ENCODE data around the gene SLC12A1.

The SLC12A1 gene

GRCh38 chr15:48289628-48290027 is 83.5 kb downstream of the SLC12A1 start:
- Histone ChIP-seq H3K4me3 (ENCODE audit: low read length) (no peak overlapping the region), H3K9me3 (replicated peaks; ENCODE audit: insufficient read depth, low read length) (no peaks in the 10 kb centered on the region), H3K79me2 (ENCODE audit: low read length) (no peaks in the 10 kb centered on the region), H3K4me1 (ENCODE audit: low read length) (0 out of 2 replicates have a peak, but pooled peaks cover 4% of the 10 kb centered on the region), H3K27ac (ENCODE audit: low read length) (no peak overlapping the region), H2AFZ (ENCODE audit: low read length) (no peak overlapping the region), H4K20me1 (ENCODE audit: insufficient read depth, low read length) (no peaks in the 10 kb centered on the region), H3K4me2 (ENCODE audit: low read depth, low read length) (no peak overlapping the region), H3K9me2 (replicated peaks; ENCODE audit: insufficient read depth, low read length) (no peaks in the 10 kb centered on the region), H3K27me3 (replicated peaks; ENCODE audit: insufficient read depth, low read length) (no peaks in the 10 kb centered on the region), H3F3A (ENCODE audit: insufficient read depth, low read length) (no peaks in the 10 kb centered on the region), H3K36me3 (replicated peaks; ENCODE audit: insufficient read depth, low read length) (no peaks in the 10 kb centered on the region), H3K9ac (ENCODE audit: low read length) (no peak overlapping the region)
- DNase-seq = no peak
- TF ChIP-seq EZH2 (optimal IDR thresholded peaks at IDR 0.05; ENCODE audit: low read depth, low read length) = no peak
- no peak for TF ChIP-seq CTCF (IDR thresholded peaks at IDR 0.05; ENCODE audit: low read length)
- TF ChIP-seq EZH2phosphoT487 (IDR thresholded peaks at IDR 0.05; ENCODE audit: low read length) = no peak

- H3K4me3 ChIP-seq (ENCODE audit: low read length) = no peak overlapping the region
- no peak for DNase-seq
- no peaks in the 10 kb centered on the region for H3K36me3 ChIP-seq (replicated peaks; ENCODE audit: insufficient read depth, low read length)
- no peaks in the 10 kb centered on the region for H3F3A ChIP-seq (ENCODE audit: insufficient read depth, low read length)
- H4K20me1 ChIP-seq (ENCODE audit: insufficient read depth, low read length) = no peaks in the 10 kb centered on the region
- no peaks in the 10 kb centered on the region for H3K79me2 ChIP-seq (ENCODE audit: low read length)
- H3K9me3 ChIP-seq (replicated peaks; ENCODE audit: insufficient read depth, low read length) = no peaks in the 10 kb centered on the region
- no peak overlapping the region for H3K4me2 ChIP-seq (ENCODE audit: low read depth, low read length)
- no peak overlapping the region for H3K9ac ChIP-seq (ENCODE audit: low read length)
- H3K27ac ChIP-seq (ENCODE audit: low read length) = no peak overlapping the region
- no peak overlapping the region for H2AFZ ChIP-seq (ENCODE audit: low read length)
- TF ChIP-seq EZH2phosphoT487 (IDR thresholded peaks at IDR 0.05; ENCODE audit: low read length) (no peak), CTCF (IDR thresholded peaks at IDR 0.05; ENCODE audit: low read length) (no peak), EZH2 (optimal IDR thresholded peaks at IDR 0.05; ENCODE audit: low read depth, low read length) (no peak)
- H3K27me3 ChIP-seq (replicated peaks; ENCODE audit: insufficient read depth, low read length) = no peaks in the 10 kb centered on the region
- H3K4me1 ChIP-seq (ENCODE audit: low read length) = 0 out of 2 replicates have a peak, but pooled peaks cover 4% of the 10 kb centered on the region
- no peaks in the 10 kb centered on the region for H3K9me2 ChIP-seq (replicated peaks; ENCODE audit: insufficient read depth, low read length)
Measured at GRCh38 chr15:48292458-48292857, 86.4 kb downstream of the SLC12A1 start.

GRCh38 chr15:48297668-48298067 is 91.6 kb downstream of the SLC12A1 start:
- TF ChIP-seq CTCF (IDR thresholded peaks at IDR 0.05; ENCODE audit: low read length) = no peak
- TF ChIP-seq EZH2 (optimal IDR thresholded peaks at IDR 0.05; ENCODE audit: low read depth, low read length) = no peak
- no peak for TF ChIP-seq EZH2phosphoT487 (IDR thresholded peaks at IDR 0.05; ENCODE audit: low read length)
- H3K9me2 ChIP-seq (replicated peaks; ENCODE audit: insufficient read depth, low read length) = no peaks in the 10 kb centered on the region
- H3K79me2 ChIP-seq (ENCODE audit: low read length) = no peaks in the 10 kb centered on the region
- H4K20me1 ChIP-seq (ENCODE audit: insufficient read depth, low read length) = no peaks in the 10 kb centered on the region
- no peak overlapping the region for H3K27ac ChIP-seq (ENCODE audit: low read length)
- H3K4me3 ChIP-seq (ENCODE audit: low read length) = no peak overlapping the region
- H2AFZ ChIP-seq (ENCODE audit: low read length) = no peak overlapping the region
- H3K9ac ChIP-seq (ENCODE audit: low read length) = no peak overlapping the region
- H3K27me3 ChIP-seq (replicated peaks; ENCODE audit: insufficient read depth, low read length) = no peaks in the 10 kb centered on the region
- H3K4me1 ChIP-seq (ENCODE audit: low read length) = no peaks in the 10 kb centered on the region
- no peaks in the 10 kb centered on the region for H3K36me3 ChIP-seq (replicated peaks; ENCODE audit: insufficient read depth, low read length)
- H3K4me2 ChIP-seq (ENCODE audit: low read depth, low read length) = no peak overlapping the region
- no peaks in the 10 kb centered on the region for H3K9me3 ChIP-seq (replicated peaks; ENCODE audit: insufficient read depth, low read length)
- no peak for DNase-seq
- no peaks in the 10 kb centered on the region for H3F3A ChIP-seq (ENCODE audit: insufficient read depth, low read length)

Data from MM.1S (cell line).